T-helper 2 cell treated with Interferon-gamma antibody and Interleukin-4, amounts not matched to agents 5 μg/mL and 100 μg/mL, for 36 hours (primary cell): Measurements from ENCODE around the gene CLDN9.

ENCODE experiments used
- DNase-seq: peaks from one replicate; pipeline ENCODE4 v3.0.0; 2021; ENCODE audit warnings: low spot score
- H3K27ac Mint-ChIP-seq: one replicate; pipeline ENCODE4 v1.8.0; 2021; ENCODE audit warnings: mild to moderate bottlenecking, mixed read lengths
- H3K27me3 Mint-ChIP-seq: one replicate; pipeline ENCODE4 v1.8.0; 2021; ENCODE audit warnings: low read depth, mixed read lengths
- H3K36me3 Mint-ChIP-seq: one replicate; pipeline ENCODE4 v1.8.0; 2021; ENCODE audit warnings: low read depth, mixed read lengths
- H3K4me1 Mint-ChIP-seq: one replicate; pipeline ENCODE4 v1.8.0; 2021; ENCODE audit warnings: low read depth, mixed read lengths
- H3K4me3 Mint-ChIP-seq: one replicate; pipeline ENCODE4 v1.8.0; 2022; ENCODE audit warnings: mild to moderate bottlenecking, moderate library complexity, mixed read lengths
- H3K9me3 Mint-ChIP-seq: one replicate; pipeline ENCODE4 v1.8.0; 2021; ENCODE audit warnings: mixed read lengths

Gene CLDN9

DNA sequence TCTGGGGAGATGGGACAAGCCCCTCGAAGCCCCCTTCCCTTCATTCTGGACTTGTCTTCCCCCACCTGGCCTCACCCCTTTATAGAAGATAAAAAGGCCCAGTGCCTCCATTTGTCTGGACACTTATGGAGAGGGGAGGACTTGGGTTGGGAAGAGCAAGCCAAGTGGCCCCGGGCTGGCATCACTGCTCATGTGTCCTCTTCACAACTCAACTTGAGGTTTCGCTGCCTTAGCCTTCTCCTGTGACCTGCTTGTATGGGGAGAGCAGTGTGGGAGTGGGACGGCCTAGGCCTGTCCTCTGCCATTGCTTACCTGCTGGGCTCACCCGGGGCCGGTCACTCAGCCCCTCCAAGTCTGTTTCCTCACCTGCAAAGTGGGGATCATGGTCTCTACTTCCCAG lies 42.2 kb upstream of the CLDN9 start:
- H3K4me1 Mint-ChIP-seq: peaks cover 15% of the 10 kb centered on the region
- H3K27ac Mint-ChIP-seq: peak overlapping the region; percentile 49
- peaks cover 12% of the 10 kb centered on the region for H3K27me3 Mint-ChIP-seq
- peak overlapping the region; percentile 78 for H3K4me3 Mint-ChIP-seq
- no peaks in the 10 kb centered on the region for H3K9me3 Mint-ChIP-seq
- DNase-seq: no peak
- peaks cover 14% of the 10 kb centered on the region for H3K36me3 Mint-ChIP-seq

DNA sequence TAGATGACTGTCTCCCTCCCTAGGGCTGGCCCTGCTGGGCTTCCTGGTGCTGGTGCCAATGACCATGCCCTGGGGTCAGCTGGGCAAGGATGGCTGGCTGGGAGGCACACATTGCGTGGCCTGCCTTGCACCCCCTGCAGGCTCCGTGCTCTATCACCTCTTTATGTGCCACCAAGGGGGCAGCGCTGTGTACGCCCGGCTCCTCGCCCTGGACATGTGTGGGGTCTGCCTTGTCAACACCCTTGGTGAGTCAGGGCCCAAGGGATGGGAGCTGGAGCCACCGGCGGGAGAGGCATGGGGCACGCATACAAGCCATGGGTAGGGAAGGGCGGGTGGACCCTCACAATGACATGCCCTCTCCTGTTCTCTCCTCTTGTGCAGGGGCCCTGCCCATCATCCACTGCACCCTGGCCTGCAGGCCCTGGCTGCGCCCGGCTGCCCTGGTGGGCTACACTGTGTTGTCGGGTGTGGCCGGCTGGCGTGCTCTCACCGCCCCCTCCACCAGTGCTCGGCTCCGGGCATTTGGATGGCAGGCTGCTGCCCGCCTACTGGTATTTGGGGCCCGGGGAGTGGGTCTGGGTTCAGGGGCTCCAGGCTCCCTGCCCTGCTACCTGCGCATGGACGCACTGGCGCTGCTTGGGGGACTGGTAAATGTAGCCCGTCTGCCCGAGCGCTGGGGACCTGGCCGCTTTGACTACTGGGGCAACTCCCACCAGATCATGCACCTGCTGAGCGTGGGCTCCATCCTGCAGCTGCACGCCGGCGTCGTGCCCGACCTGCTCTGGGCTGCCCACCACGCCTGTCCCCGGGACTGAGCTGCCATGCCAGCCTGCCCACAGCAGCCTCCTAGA lies 41.4 kb upstream of the CLDN9 start:
- no peak for DNase-seq
- Mint-ChIP-seq H3K27ac (peak overlapping the region; percentile 49), H3K9me3 (no peaks in the 10 kb centered on the region), H3K36me3 (peaks cover 14% of the 10 kb centered on the region), H3K27me3 (peaks cover 8% of the 10 kb centered on the region), H3K4me3 (peak overlapping the region; percentile 78), H3K4me1 (peaks cover 15% of the 10 kb centered on the region)

DNA sequence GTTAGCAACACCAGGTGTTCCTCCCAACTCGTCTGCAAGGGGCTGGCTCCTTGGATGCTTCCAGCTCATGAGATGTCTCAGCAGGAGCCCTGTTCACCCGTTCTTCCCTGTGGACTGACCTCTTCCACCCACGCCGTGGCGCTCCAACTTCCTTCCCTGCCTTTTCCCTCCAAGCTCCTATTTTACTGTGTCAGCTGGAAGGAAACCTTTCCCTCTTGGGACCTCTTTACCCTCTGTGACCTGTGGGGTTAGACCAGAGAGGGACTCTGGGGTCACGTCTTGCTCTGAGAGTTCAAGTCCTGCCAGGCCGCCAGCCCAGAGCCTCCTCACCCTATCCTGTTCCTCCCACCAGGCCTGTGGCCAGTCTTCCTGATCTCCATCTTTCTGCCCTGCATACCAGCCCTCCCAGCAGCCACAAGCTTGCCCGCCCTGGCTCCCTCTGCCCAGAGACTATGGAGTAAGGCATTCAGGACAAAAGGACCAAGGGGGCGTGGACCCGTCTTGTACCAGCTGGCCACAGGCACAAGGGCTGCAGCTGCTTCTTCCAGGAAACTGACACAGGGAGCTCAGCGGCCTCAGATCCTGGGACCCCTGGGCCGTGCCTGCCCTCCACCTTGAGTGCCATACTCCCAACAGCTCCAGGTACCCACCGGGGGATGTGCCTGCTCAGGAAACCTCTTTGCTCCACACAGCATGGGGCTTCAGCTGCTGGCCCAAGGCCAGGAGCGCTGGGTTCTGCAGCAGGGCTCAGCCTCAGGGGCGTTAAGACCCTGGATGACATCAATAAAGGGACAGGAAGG lies 40.5 kb upstream of the CLDN9 start:
- Mint-ChIP-seq H3K9me3 (no peaks in the 10 kb centered on the region), H3K4me3 (peak overlapping the region; percentile 17), H3K36me3 (peaks cover 18% of the 10 kb centered on the region), H3K27me3 (peaks cover 8% of the 10 kb centered on the region), H3K27ac (peak overlapping the region; percentile 63), H3K4me1 (peaks cover 15% of the 10 kb centered on the region)
- DNase-seq: no peak

DNA sequence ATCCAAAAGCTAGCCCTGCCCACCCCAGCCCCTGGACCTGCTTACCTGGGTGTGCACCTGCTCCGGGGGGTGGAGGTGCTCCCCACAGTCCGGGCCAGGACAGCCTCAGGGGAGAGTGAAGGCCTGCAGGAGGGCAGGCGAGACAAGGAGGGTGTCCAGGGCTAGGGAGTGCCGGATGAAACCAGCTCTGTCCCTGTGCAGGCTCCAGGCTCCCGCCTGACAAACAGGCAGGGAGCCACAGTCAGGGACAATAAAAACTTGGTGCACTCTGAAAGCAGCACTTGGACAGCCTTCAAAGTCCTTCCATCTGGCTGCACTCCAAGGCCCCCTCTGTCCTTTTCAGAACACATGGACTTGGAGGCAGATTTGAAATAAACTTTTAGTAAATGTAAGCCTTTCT lies 39.6 kb upstream of the CLDN9 start:
- peaks cover 23% of the 10 kb centered on the region for H3K36me3 Mint-ChIP-seq
- H3K9me3 Mint-ChIP-seq: no peaks in the 10 kb centered on the region
- H3K27ac Mint-ChIP-seq: no peak overlapping the region
- no peak for DNase-seq
- H3K4me3 Mint-ChIP-seq: no peak overlapping the region
- peaks cover 15% of the 10 kb centered on the region for H3K4me1 Mint-ChIP-seq
- peaks cover 5% of the 10 kb centered on the region for H3K27me3 Mint-ChIP-seq

DNA sequence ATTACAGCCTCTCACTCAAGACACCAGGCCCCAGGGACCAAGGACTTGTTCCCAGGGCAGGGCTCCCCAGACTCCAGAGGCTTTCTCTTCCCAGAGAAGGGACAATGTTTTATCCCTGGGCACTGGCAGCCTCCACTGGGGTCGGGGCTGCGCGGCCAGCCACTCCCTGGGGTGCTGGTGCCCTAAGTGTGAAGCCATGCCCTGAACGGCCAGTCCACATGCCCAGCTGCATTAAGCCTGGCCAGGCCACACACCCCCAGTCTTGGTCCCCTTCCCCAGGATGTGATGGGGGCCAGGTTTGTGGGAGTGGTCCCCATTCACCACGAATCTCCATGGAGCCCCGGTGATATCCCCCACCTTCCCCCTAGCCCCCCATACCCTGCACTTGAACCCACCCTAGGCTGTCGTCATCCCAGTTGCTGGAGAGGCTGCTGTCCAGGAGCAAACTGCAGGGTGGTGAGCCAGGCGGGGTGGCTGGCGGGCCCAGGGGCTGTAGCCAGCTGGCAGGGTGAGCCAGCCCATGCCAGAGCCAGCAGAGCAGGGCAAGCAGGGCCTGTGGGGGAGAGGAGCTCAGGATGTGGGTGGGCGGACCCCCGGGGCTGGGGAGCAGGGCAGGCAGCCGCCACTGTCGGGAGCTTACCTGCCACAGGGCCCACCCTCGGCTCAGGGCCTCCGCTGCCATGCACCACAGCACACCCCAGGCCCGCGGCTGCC lies 39.0 kb upstream of the CLDN9 start:
- peaks cover 9% of the 10 kb centered on the region for H3K4me1 Mint-ChIP-seq
- no peak overlapping the region for H3K27ac Mint-ChIP-seq
- H3K9me3 Mint-ChIP-seq: no peaks in the 10 kb centered on the region
- H3K36me3 Mint-ChIP-seq: peaks cover 23% of the 10 kb centered on the region
- H3K4me3 Mint-ChIP-seq: no peak overlapping the region
- DNase-seq: no peak
- H3K27me3 Mint-ChIP-seq: no peaks in the 10 kb centered on the region

DNA sequence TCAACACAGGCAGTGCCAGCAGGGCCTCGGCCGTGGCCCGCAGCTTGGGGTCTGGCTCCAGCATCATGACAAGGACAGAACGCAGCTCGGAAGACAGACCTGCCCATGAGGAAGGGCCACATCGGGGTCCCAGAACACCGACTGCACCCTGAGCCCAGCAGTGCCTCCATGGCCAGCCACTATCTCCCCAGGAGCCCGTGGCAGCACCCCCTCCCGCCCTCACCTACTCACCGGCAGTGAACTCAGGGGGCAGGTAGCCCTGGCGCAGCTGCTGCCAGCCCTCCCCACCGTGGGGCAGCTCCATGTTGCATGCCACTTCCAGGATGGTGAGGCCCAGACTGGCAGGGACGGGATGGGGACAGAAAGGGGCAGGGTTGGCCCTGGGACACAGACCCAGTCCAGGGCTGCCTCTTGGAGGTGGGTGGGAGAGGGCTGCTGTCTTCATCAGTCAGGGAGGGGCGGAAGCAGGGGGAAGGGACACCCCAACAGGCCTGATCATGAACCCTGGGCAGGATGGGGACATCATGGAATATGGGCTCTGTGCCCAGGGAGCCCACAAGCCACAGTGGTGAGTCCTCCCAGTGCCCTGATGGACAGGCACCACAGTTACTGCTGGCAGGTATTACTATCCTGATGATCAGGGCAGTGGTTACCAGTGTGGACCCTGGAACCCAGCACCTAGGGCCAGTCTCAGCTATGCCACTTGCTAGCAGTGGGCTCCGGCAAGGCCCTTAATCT lies 38.2 kb upstream of the CLDN9 start:
- H3K36me3 Mint-ChIP-seq: peaks cover 25% of the 10 kb centered on the region
- DNase-seq: no peak
- H3K4me1 Mint-ChIP-seq: peaks cover 11% of the 10 kb centered on the region
- no peaks in the 10 kb centered on the region for H3K9me3 Mint-ChIP-seq
- no peak overlapping the region for H3K4me3 Mint-ChIP-seq
- no peaks in the 10 kb centered on the region for H3K27me3 Mint-ChIP-seq
- H3K27ac Mint-ChIP-seq: no peak overlapping the region

DNA sequence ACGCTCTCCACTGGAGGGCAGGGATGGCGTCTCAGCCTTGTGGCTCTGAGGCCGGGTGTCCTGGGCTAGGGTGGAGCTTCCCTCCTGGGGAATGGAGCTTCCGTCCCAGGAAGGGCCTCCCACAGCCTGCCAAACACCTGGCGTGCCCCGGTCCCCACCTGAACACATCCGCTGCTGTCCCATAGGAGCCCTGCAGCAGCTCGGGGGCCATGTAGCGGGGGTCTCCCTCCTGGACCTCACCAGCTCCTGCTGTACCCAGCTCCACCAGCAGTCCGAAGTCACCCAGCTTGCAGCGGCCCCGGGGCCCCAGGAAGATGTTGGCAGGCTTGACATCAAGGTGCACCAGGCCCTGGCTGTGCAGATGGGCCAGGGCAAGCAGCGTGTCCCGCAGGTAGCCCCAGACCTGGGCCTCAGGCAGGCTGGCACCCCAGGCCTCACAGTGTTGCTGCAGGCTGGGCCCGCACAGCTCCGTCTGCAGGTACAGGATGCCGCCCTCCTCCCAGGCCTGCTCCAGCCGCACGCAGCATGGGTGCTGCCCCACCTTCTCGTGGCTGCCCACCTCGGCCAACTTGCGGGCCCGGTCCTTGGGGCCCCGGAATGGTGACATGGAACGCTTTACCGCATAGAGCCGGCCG lies 37.4 kb upstream of the CLDN9 start:
- Mint-ChIP-seq H3K36me3 (peaks cover 25% of the 10 kb centered on the region), H3K27ac (no peak overlapping the region), H3K27me3 (no peaks in the 10 kb centered on the region), H3K4me3 (no peak overlapping the region), H3K4me1 (peaks cover 11% of the 10 kb centered on the region), H3K9me3 (no peaks in the 10 kb centered on the region)
- no peak for DNase-seq

DNA sequence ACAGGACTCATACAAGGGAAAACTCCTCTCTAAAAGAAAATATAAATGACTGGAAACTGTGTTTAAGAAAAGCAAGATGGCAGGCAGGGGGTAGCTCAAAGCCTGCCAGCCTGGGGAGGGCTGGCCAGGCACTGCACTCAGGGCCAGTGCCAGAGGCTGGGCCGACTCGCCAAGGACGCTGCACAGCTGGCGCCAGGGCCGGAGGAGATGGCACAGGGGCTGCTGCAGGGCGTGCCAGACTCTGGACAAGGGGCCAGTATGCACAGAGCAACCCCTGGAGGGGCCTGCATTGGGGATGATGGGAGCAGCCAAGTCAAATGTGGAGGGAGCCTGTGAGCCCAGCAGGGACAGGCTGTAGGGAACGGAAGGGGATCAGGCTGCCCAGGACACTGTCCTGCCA lies 36.5 kb upstream of the CLDN9 start:
- H3K27me3 Mint-ChIP-seq: no peaks in the 10 kb centered on the region
- DNase-seq: no peak
- H3K4me3 Mint-ChIP-seq: no peak overlapping the region
- no peaks in the 10 kb centered on the region for H3K9me3 Mint-ChIP-seq
- no peak overlapping the region for H3K27ac Mint-ChIP-seq
- H3K36me3 Mint-ChIP-seq: peaks cover 21% of the 10 kb centered on the region
- H3K4me1 Mint-ChIP-seq: peaks cover 4% of the 10 kb centered on the region

DNA sequence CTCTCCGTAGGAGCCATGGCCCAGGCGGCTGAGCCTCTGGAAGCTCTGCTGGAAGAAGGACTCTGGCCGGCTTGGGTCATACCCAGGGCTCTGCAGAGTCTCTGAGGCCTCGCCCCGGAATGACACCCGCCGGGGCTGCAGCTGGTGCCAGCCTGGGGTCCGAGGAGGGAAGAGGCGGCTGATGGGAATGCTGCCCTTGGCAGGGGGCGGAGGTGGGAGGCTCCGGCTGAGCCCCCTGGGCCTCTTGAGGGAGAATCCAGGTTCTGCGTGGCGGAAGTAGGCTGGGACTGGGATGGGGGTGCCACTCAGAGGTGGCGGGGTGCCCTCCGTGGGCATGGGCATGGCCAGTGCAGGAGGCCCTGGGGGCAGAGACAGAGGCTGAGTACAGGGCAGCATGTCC lies 36.0 kb upstream of the CLDN9 start:
- no peaks in the 10 kb centered on the region for H3K9me3 Mint-ChIP-seq
- peaks cover 6% of the 10 kb centered on the region for H3K4me1 Mint-ChIP-seq
- H3K4me3 Mint-ChIP-seq: no peak overlapping the region
- H3K27me3 Mint-ChIP-seq: no peaks in the 10 kb centered on the region
- peaks cover 21% of the 10 kb centered on the region for H3K36me3 Mint-ChIP-seq
- no peak overlapping the region for H3K27ac Mint-ChIP-seq
- no peak for DNase-seq

DNA sequence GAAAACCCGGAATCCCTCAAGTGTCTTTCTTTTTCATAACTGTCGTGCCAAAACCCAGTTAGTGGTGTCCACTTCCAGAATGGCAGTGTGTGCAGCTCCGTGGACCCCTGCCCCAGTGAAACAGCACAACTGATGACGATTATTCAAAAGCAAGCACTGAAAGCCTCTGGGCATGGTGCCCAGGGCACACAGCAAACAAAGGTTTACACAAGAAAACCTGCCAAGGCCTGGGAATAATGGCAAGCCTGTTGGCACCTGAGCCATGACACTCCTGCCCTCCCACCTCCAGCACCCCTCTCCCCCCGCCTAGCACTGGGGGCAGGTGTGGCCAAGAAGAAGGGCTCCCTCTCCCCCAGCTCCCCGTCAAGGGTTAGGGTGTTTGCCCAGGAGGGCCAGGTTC lies 35.3 kb upstream of the CLDN9 start:
- DNase-seq: no peak
- Mint-ChIP-seq H3K4me3 (no peak overlapping the region), H3K27me3 (no peaks in the 10 kb centered on the region), H3K36me3 (peaks cover 16% of the 10 kb centered on the region), H3K27ac (no peak overlapping the region), H3K4me1 (peaks cover 12% of the 10 kb centered on the region), H3K9me3 (no peaks in the 10 kb centered on the region)

DNA sequence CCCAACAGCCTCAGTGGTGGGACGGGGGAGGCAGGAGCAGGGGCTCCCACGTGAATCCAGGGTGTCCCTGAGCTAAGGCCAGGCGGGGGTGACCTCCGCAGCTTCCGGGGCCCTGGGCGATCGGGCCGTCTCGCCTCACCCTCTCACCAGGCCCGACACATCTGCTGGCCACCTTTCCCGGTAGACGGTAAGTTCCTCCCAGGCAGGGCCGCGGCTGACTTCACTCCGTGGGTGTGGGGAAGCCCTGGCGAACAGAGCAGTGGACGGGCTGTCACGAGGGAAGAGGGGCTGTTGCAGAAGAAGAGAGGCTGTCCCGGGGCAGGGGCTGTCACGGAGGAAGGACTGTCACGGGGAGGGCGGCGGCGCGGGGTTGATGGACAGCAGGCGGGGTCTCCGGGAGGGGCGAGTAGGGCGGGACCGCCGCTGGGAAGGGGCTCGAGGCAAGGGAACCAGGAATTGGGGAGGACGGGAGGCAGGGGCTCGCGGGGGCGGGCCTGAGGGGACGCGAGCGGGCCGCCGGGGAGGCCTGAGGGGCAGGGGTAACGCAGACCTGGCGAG lies 33.0 kb upstream of the CLDN9 start:
- no peak for DNase-seq
- H3K27ac Mint-ChIP-seq: peak overlapping the region; percentile 93
- peak overlapping the region; percentile 91 for H3K4me3 Mint-ChIP-seq
- peaks cover 15% of the 10 kb centered on the region for H3K4me1 Mint-ChIP-seq
- peaks cover 12% of the 10 kb centered on the region for H3K36me3 Mint-ChIP-seq
- H3K9me3 Mint-ChIP-seq: no peaks in the 10 kb centered on the region
- no peaks in the 10 kb centered on the region for H3K27me3 Mint-ChIP-seq

DNA sequence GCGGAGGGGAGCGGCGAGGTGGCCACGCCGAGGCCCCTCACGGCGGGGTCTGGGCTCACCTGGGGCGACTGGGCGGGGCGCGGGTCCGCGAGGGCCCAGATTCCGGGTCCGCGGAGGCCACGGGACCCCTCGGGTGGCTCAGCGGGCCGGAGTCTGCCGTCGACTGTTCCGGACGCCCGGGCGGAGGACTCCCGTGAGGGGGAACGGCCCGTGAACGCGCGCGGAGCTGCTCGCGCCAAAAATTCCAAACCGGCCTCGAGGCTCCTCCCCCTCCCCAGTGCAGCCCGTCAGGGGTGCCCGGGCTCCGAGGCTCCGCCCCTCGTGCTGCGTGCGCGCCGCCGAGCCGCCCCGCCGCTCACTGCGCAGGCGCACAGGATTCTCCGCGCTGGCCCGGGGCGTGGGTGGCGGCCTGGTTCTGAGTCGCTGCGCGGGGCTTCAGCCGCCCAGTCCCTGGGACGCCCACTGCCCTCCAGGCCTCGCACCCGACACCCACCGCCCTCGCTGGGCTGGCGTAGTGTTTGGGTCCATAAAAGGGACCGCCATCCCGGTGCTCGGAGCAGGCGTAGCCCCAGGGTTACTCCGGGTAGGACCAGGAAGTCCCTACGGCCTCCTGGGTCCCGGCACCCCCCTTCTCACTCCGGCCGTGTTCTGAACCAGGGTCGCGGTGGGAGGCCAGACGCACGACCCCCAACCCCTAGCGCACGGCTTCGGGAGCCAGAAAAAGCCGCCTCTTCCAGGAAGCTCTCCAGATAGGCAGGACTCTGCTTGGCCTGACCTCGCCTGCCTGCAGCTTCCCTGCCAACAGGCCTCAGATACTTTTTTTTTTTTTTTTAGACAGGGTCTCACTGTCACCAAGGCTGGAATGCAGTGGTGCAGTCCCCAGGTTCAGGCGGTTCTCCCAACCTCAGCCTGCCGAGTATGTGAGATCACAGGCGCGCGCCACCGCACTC lies 32.2 kb upstream of the CLDN9 start, which contains the start of gene PKMYT1:
TSS of gene PKMYT1 (minus strand) at position 220 of the 950 bp plus-strand sequence. CDS start 789 bp downstream, outside the sequence.
- no peaks in the 10 kb centered on the region for H3K9me3 Mint-ChIP-seq
- H3K4me3 Mint-ChIP-seq: peak within 1 kb of the TSS; percentile 91
- no peaks in the 10 kb centered on the region for H3K27me3 Mint-ChIP-seq
- peak within 1 kb of the TSS; percentile 93 for H3K27ac Mint-ChIP-seq
- H3K4me1 Mint-ChIP-seq: peaks cover 15% of the 10 kb centered on the region
- peak; percentile 98 for DNase-seq
- peaks cover 12% of the 10 kb centered on the region for H3K36me3 Mint-ChIP-seq
